ENCODE data around the gene UROC1. TPM values are rescaled to one million over a fixed set of nuclear protein-coding genes. Genes with fewer than 3 reads are reported as not detected.

UROC1 gene
- total RNA-seq, 2 donors from 2014 or later, result not detected

- Mint-ChIP-seq H3K27me3 (peaks cover 11% of the 10 kb centered on the region), H3K4me1 (no peaks in the 10 kb centered on the region), H3K36me3 (ENCODE audit: low read depth) (no peaks in the 10 kb centered on the region), H3K9me3 (no peaks in the 10 kb centered on the region), H3K4me3 (no peak overlapping the region), H3K27ac (no peak overlapping the region)
- ATAC-seq (replicated peaks), result no peak
Measured at GRCh38 chr3:126528800-126529541, 11.4 kb upstream of the UROC1 start.

- Mint-ChIP-seq H3K4me3 (no peak overlapping the region), H3K36me3 (ENCODE audit: low read depth) (no peaks in the 10 kb centered on the region), H3K9me3 (no peaks in the 10 kb centered on the region), H3K27me3 (peaks cover 8% of the 10 kb centered on the region), H3K4me1 (no peaks in the 10 kb centered on the region), H3K27ac (no peak overlapping the region)
- ATAC-seq (replicated peaks), result no peak
Measured at GRCh38 chr3:126528419-126528799, 10.8 kb upstream of the UROC1 start.

- no peak overlapping the region for H3K4me3 Mint-ChIP-seq
- H3K36me3 Mint-ChIP-seq (ENCODE audit: low read depth), result no peaks in the 10 kb centered on the region
- ATAC-seq (replicated peaks), result no peak
- H3K27me3 Mint-ChIP-seq, result peaks cover 13% of the 10 kb centered on the region
- no peaks in the 10 kb centered on the region for H3K9me3 Mint-ChIP-seq
- no peaks in the 10 kb centered on the region for H3K4me1 Mint-ChIP-seq
- H3K27ac Mint-ChIP-seq, result no peak overlapping the region
Measured at GRCh38 chr3:126527455-126528211, 10.1 kb upstream of the UROC1 start.

- Mint-ChIP-seq H3K27ac (no peak overlapping the region), H3K4me3 (no peak overlapping the region), H3K36me3 (ENCODE audit: low read depth) (no peaks in the 10 kb centered on the region), H3K27me3 (peaks cover 15% of the 10 kb centered on the region), H3K9me3 (no peaks in the 10 kb centered on the region), H3K4me1 (no peaks in the 10 kb centered on the region)
- ATAC-seq (replicated peaks), result no peak
Measured at GRCh38 chr3:126527006-126527405, 9.4 kb upstream of the UROC1 start.

- no peak overlapping the region for H3K4me3 Mint-ChIP-seq
- no peaks in the 10 kb centered on the region for H3K9me3 Mint-ChIP-seq
- H3K27ac Mint-ChIP-seq, result no peak overlapping the region
- H3K4me1 Mint-ChIP-seq, result no peaks in the 10 kb centered on the region
- H3K27me3 Mint-ChIP-seq, result peaks cover 15% of the 10 kb centered on the region
- no peak for ATAC-seq (replicated peaks)
- H3K36me3 Mint-ChIP-seq (ENCODE audit: low read depth), result no peaks in the 10 kb centered on the region
Measured at GRCh38 chr3:126526668-126527005, 9.1 kb upstream of the UROC1 start.

GRCh38 chr3:126525853-126526667 lies 8.5 kb upstream of the UROC1 start:
- no peaks in the 10 kb centered on the region for H3K4me1 Mint-ChIP-seq
- H3K27me3 Mint-ChIP-seq, result peaks cover 15% of the 10 kb centered on the region
- no peaks in the 10 kb centered on the region for H3K36me3 Mint-ChIP-seq (ENCODE audit: low read depth)
- ATAC-seq (replicated peaks), result no peak
- H3K9me3 Mint-ChIP-seq, result no peaks in the 10 kb centered on the region
- H3K27ac Mint-ChIP-seq, result no peak overlapping the region
- H3K4me3 Mint-ChIP-seq, result no peak overlapping the region

- no peaks in the 10 kb centered on the region for H3K36me3 Mint-ChIP-seq (ENCODE audit: low read depth)
- H3K4me1 Mint-ChIP-seq, result no peaks in the 10 kb centered on the region
- H3K9me3 Mint-ChIP-seq, result no peaks in the 10 kb centered on the region
- ATAC-seq (replicated peaks), result no peak
- peaks cover 15% of the 10 kb centered on the region for H3K27me3 Mint-ChIP-seq
- no peak overlapping the region for H3K27ac Mint-ChIP-seq
- H3K4me3 Mint-ChIP-seq, result no peak overlapping the region
Measured at GRCh38 chr3:126525091-126525852, 7.7 kb upstream of the UROC1 start.

- H3K27me3 Mint-ChIP-seq, result peaks cover 15% of the 10 kb centered on the region
- H3K27ac Mint-ChIP-seq, result no peak overlapping the region
- no peaks in the 10 kb centered on the region for H3K9me3 Mint-ChIP-seq
- no peaks in the 10 kb centered on the region for H3K36me3 Mint-ChIP-seq (ENCODE audit: low read depth)
- ATAC-seq (replicated peaks), result no peak
- H3K4me3 Mint-ChIP-seq, result no peak overlapping the region
- H3K4me1 Mint-ChIP-seq, result no peaks in the 10 kb centered on the region
Measured at GRCh38 chr3:126524429-126524988, 6.9 kb upstream of the UROC1 start.

GRCh38 chr3:126523745-126524428 lies 6.3 kb upstream of the UROC1 start, which contains the start of gene CHST13:
Gene CHST13, plus strand, starts transcription at chr3:126524155. Its CDS starts 178 bp downstream, at chr3:126524333.
- Mint-ChIP-seq H3K4me3 (no peak within 1 kb of the TSS), H3K9me3 (no peaks in the 10 kb centered on the region), H3K27ac (no peak within 1 kb of the TSS), H3K36me3 (ENCODE audit: low read depth) (no peaks in the 10 kb centered on the region), H3K27me3 (peaks cover 15% of the 10 kb centered on the region), H3K4me1 (no peaks in the 10 kb centered on the region)
- ATAC-seq (replicated peaks), result peak; percentile 19

GRCh38 chr3:126522363-126522788 lies 4.8 kb upstream of the UROC1 start:
- Mint-ChIP-seq H3K27ac (no peak overlapping the region), H3K4me1 (no peaks in the 10 kb centered on the region), H3K9me3 (no peaks in the 10 kb centered on the region), H3K4me3 (no peak overlapping the region), H3K36me3 (ENCODE audit: low read depth) (no peaks in the 10 kb centered on the region), H3K27me3 (peaks cover 15% of the 10 kb centered on the region)
- ATAC-seq (replicated peaks), result no peak

GRCh38 chr3:126521122-126521891 lies 3.7 kb upstream of the UROC1 start:
- Mint-ChIP-seq H3K4me3 (no peak overlapping the region), H3K9me3 (no peaks in the 10 kb centered on the region), H3K4me1 (no peaks in the 10 kb centered on the region), H3K36me3 (ENCODE audit: low read depth) (no peaks in the 10 kb centered on the region), H3K27ac (no peak overlapping the region), H3K27me3 (peaks cover 15% of the 10 kb centered on the region)
- no peak for ATAC-seq (replicated peaks)

GRCh38 chr3:126519506-126520455 lies 2.2 kb upstream of the UROC1 start:
- no peaks in the 10 kb centered on the region for H3K9me3 Mint-ChIP-seq
- no peaks in the 10 kb centered on the region for H3K36me3 Mint-ChIP-seq (ENCODE audit: low read depth)
- H3K4me1 Mint-ChIP-seq, result no peaks in the 10 kb centered on the region
- H3K27ac Mint-ChIP-seq, result no peak overlapping the region
- H3K4me3 Mint-ChIP-seq, result no peak overlapping the region
- no peak for ATAC-seq (replicated peaks)
- peaks cover 15% of the 10 kb centered on the region for H3K27me3 Mint-ChIP-seq
